Measurements from ENCODE around the gene PFAS. TPM values are rescaled to one million over a fixed set of nuclear protein-coding genes. Genes with fewer than 3 reads are reported as not detected.

Gene PFAS
- total and polyA plus RNA-seq, 2 of the 8 experiments (the other 6 are each of a cell fraction or from before 2014, with no cell fraction given) = 88.4 to 248 TPM

DNA sequence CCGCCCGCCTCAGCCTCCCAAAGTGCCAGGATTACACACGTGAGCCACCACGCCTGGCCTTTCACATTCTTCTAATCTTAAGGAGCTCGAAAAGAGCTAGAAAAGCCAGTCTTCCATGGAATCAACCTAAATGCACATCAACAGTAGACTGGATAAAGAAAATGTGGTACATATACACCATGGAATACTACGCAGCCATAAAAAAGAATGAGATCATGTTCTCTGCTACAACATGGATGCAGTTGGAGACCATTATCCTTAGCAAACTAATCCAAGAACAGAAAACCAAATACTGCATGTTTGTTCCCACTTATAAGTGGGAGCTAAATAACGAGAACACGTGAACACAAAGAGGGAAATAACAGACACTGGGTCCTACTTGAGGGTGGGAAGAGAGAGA is 4.3 kb upstream of the PFAS start:
- no peak overlapping the region for H3K23ac ChIP-seq (ENCODE audit: insufficient read length)
- ChIA-PET CTCF (ENCODE audit: partially characterized antibody) (interaction anchor here (0.7 to 2.0 kb wide), 10 partner anchors 15 to 319 kb away, joined by 3 to 7 read pairs (median 4); no protein-coding TSS in a partner anchor), POLR2A (ENCODE audit: partially characterized antibody) (interaction anchor here (53.4 to 66.3 kb wide), 2 partner anchors 2 to 19 kb away, joined by 1521 read pairs; partner anchors contain the start of genes CTC1, PFAS, RANGRF and SLC25A35)
- no peak overlapping the region for H2BK120ac ChIP-seq (replicated peaks; ENCODE audit: low read depth, low read length)
- no peak overlapping the region for H3K4ac ChIP-seq (replicated peaks; ENCODE audit: insufficient read length, low read depth, low read length)
- peaks cover 7 to 36% of the 10 kb centered on the region in 2 experiments for H3K79me2 ChIP-seq (ENCODE audit: control insufficient read depth in 1 of 2, insufficient read depth in 2 of 2, low read length in 2 of 2)
- H2AK5ac ChIP-seq (ENCODE audit: low read depth, low read length) = no peak overlapping the region
- no peaks in the 10 kb centered on the region for H4K20me1 ChIP-seq (replicated peaks in 1 of 2; ENCODE audit: control insufficient read depth in 1 of 2, insufficient read depth in 2 of 2, low read length in 2 of 2)
- no peak overlapping the region for H3K27ac ChIP-seq (ENCODE audit: low read depth, low read length)
- no peak overlapping the region for H2AFZ ChIP-seq (ENCODE audit: low read length)
- H3K79me1 ChIP-seq (ENCODE audit: low read depth, low read length) = no peaks in the 10 kb centered on the region; the same call in 1 of the 2 replicates
- H3K18ac ChIP-seq (ENCODE audit: extremely low read depth, low read length) = no peak overlapping the region
- no peak overlapping the region for H2BK12ac ChIP-seq (ENCODE audit: low read depth, low read length)
- WGBS, 2 experiments (ENCODE audit: extremely low coverage in 1 of 2, insufficient coverage in 1 of 2, insufficient read length in 1 of 2, insufficient replicate concordance in 2 of 2, low coverage in 1 of 2, low lambda C conversion rate in 2 of 2, missing lambda C conversion rate in 1 of 2) = 96% methylated on average over 8 of the region's 8 CpGs; no CpG with 5 or more reads in 1 of the 2 experiments
- DNase-seq (ENCODE audit: low read depth in 1 of 2, low spot score in 2 of 2) (no peak), FAIRE-seq (no peak)
- H3K4me1 ChIP-seq (replicated peaks in 1 of 4; ENCODE audit: control insufficient read depth in 3 of 4, insufficient read depth in 4 of 4, low read length in 3 of 4) = 0 out of 7 replicates have a peak, but pooled peaks cover 0 to 2% (median 0%) of the 10 kb centered on the region in 4 experiments
- no peak overlapping the region for H3K14ac ChIP-seq (ENCODE audit: insufficient read length)
- no peak overlapping the region for H3K4me3 ChIP-seq (ENCODE audit: extremely low read depth in 1 of 4, insufficient read depth in 2 of 4, low read depth in 3 of 4, low read length in 4 of 4)
- peaks cover 10% of the 10 kb centered on the region for H3K23me2 ChIP-seq (ENCODE audit: low read depth, low read length)
- no peak overlapping the region for H2BK15ac ChIP-seq (ENCODE audit: low read length)
- H4K8ac ChIP-seq (ENCODE audit: extremely low read depth, insufficient read depth, low read length) = no peak overlapping the region
- no peak overlapping the region for H4K91ac ChIP-seq (replicated peaks; ENCODE audit: insufficient read length, low read length)
- H3K27me3 ChIP-seq (replicated peaks in 1 of 4; ENCODE audit: control insufficient read depth in 3 of 4, extremely low read depth in 1 of 4, insufficient read depth in 3 of 4, low read length in 3 of 4) = no peaks in the 10 kb centered on the region
- peaks cover 0 to 10% (median 0%) of the 10 kb centered on the region in 4 experiments; a peak in 2 of 8 replicates for H3K36me3 ChIP-seq (ENCODE audit: control insufficient read depth in 2 of 4, insufficient read depth in 4 of 4, low read length in 3 of 4)
- H2BK20ac ChIP-seq (ENCODE audit: low read length) = no peak overlapping the region
- H2BK5ac ChIP-seq (ENCODE audit: low read depth, low read length) = no peak overlapping the region
- H3K56ac ChIP-seq (replicated peaks; ENCODE audit: insufficient read length, low read depth, low read length) = no peak overlapping the region
- H3K9ac ChIP-seq (replicated peaks in 1 of 4; ENCODE audit: extremely low read depth in 1 of 4, low read depth in 3 of 4, low read length in 3 of 4) = no peak overlapping the region
- H3K4me2 ChIP-seq (ENCODE audit: insufficient read depth in 1 of 2, low read depth in 2 of 2, low read length in 2 of 2) = no peak overlapping the region
- H3K9me3 ChIP-seq (ENCODE audit: insufficient read depth in 2 of 2, low read depth in 1 of 2, low read length in 1 of 2) = no peaks in the 10 kb centered on the region
- no peak overlapping the region for H4K5ac ChIP-seq (ENCODE audit: insufficient read length, low read depth, low read length)
- TF ChIP-seq BRCA1 (IDR thresholded peaks at IDR 0.05; ENCODE audit: low read depth, low read length) (no peak), ZNF274 (IDR thresholded peaks at IDR 0.05; ENCODE audit: borderline replicate concordance, extremely low read depth, low read length) (no peak), POU5F1 (IDR thresholded peaks at IDR 0.05; ENCODE audit: low read depth, low read length) (no peak), PHF8 (conservative IDR thresholded peaks at IDR 0.05; ENCODE audit: low read depth, low read length) (no peak), SRF (IDR thresholded peaks at IDR 0.05; ENCODE audit: low read depth, low read length) (no peak), BACH1 (IDR thresholded peaks at IDR 0.05; ENCODE audit: low read length) (no peak), HDAC6 (IDR thresholded peaks at IDR 0.05; ENCODE audit: low read depth, low read length) (no peak), JUN (IDR thresholded peaks at IDR 0.05; ENCODE audit: low read depth, low read length) (no peak), RAD21 (IDR thresholded peaks at IDR 0.05 in 1 of 2, conservative IDR thresholded peaks at IDR 0.05 in 1 of 2; ENCODE audit: low read depth in 2 of 2, low read length in 2 of 2) (no peak), GABPA (IDR thresholded peaks at IDR 0.05; ENCODE audit: borderline replicate concordance, insufficient read depth, low read length) (no peak)
- TF ChIP-seq, protein P1, sequence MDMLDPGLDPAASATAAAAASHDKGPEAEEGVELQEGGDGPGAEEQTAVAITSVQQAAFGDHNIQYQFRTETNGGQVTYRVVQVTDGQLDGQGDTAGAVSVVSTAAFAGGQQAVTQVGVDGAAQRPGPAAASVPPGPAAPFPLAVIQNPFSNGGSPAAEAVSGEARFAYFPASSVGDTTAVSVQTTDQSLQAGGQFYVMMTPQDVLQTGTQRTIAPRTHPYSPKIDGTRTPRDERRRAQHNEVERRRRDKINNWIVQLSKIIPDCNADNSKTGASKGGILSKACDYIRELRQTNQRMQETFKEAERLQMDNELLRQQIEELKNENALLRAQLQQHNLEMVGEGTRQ (IDR thresholded peaks at IDR 0.05; ENCODE audit: low read length) = no peak
- TF ChIP-seq, protein P2, sequence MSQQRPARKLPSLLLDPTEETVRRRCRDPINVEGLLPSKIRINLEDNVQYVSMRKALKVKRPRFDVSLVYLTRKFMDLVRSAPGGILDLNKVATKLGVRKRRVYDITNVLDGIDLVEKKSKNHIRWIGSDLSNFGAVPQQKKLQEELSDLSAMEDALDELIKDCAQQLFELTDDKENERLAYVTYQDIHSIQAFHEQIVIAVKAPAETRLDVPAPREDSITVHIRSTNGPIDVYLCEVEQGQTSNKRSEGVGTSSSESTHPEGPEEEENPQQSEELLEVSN (IDR thresholded peaks at IDR 0.05) = no peak
